ENCODE data around the gene LPCAT2.

Gene LPCAT2

GRCh38 chr16:55489956-55490265 is 19.0 kb upstream of the LPCAT2 start:
- H4K20me1 ChIP-seq (ENCODE audit: insufficient read depth), result no peaks in the 10 kb centered on the region
- H3K27me3 ChIP-seq (ENCODE audit: insufficient read depth, low read depth), result no peaks in the 10 kb centered on the region
- no peaks in the 10 kb centered on the region for H3K36me3 ChIP-seq (ENCODE audit: insufficient read depth)
- TF ChIP-seq CTCF (conservative IDR thresholded peaks at IDR 0.05; ENCODE audit: low read depth, low read length), result no peak
- H3K27ac ChIP-seq, result no peak overlapping the region
- H3K79me2 ChIP-seq (ENCODE audit: insufficient read depth, low read depth), result no peaks in the 10 kb centered on the region
- H3K4me3 ChIP-seq (IDR thresholded peaks at IDR 0.05; ENCODE audit: insufficient read depth, low read depth, low read length), result no peak overlapping the region
- H3K9ac ChIP-seq, result no peak overlapping the region
- H3K4me2 ChIP-seq, result no peak overlapping the region
- H2AFZ ChIP-seq (ENCODE audit: low read depth), result no peak overlapping the region
- no peaks in the 10 kb centered on the region for H3K4me1 ChIP-seq (ENCODE audit: low read depth, poor library complexity, severe bottlenecking)

GRCh38 chr16:55490301-55490700 is 18.6 kb upstream of the LPCAT2 start:
- Histone ChIP-seq H3K27me3 (ENCODE audit: insufficient read depth, low read depth) (no peaks in the 10 kb centered on the region), H3K4me3 (IDR thresholded peaks at IDR 0.05; ENCODE audit: insufficient read depth, low read depth, low read length) (no peak overlapping the region), H3K4me2 (no peak overlapping the region), H3K79me2 (ENCODE audit: insufficient read depth, low read depth) (no peaks in the 10 kb centered on the region), H3K27ac (no peak overlapping the region), H3K36me3 (ENCODE audit: insufficient read depth) (no peaks in the 10 kb centered on the region), H4K20me1 (ENCODE audit: insufficient read depth) (no peaks in the 10 kb centered on the region), H2AFZ (ENCODE audit: low read depth) (no peak overlapping the region), H3K4me1 (ENCODE audit: low read depth, poor library complexity, severe bottlenecking) (no peaks in the 10 kb centered on the region), H3K9ac (no peak overlapping the region)
- no peak for TF ChIP-seq CTCF (conservative IDR thresholded peaks at IDR 0.05; ENCODE audit: low read depth, low read length)

- no peak overlapping the region for H3K4me3 ChIP-seq (IDR thresholded peaks at IDR 0.05; ENCODE audit: insufficient read depth, low read depth, low read length)
- H3K27me3 ChIP-seq (ENCODE audit: insufficient read depth, low read depth), result no peaks in the 10 kb centered on the region
- H3K4me1 ChIP-seq (ENCODE audit: low read depth, poor library complexity, severe bottlenecking), result no peaks in the 10 kb centered on the region
- no peaks in the 10 kb centered on the region for H4K20me1 ChIP-seq (ENCODE audit: insufficient read depth)
- H3K36me3 ChIP-seq (ENCODE audit: insufficient read depth), result no peaks in the 10 kb centered on the region
- H3K4me2 ChIP-seq, result no peak overlapping the region
- H3K9ac ChIP-seq, result no peak overlapping the region
- H3K79me2 ChIP-seq (ENCODE audit: insufficient read depth, low read depth), result no peaks in the 10 kb centered on the region
- H2AFZ ChIP-seq (ENCODE audit: low read depth), result no peak overlapping the region
- H3K27ac ChIP-seq, result no peak overlapping the region
- TF ChIP-seq CTCF (conservative IDR thresholded peaks at IDR 0.05; ENCODE audit: low read depth, low read length), result no peak
These were observed 17.2 kb upstream of the LPCAT2 start for GRCh38 chr16:55491691-55492090.

- TF ChIP-seq CTCF (conservative IDR thresholded peaks at IDR 0.05; ENCODE audit: low read depth, low read length), result no peak
- Histone ChIP-seq H3K27ac (no peak overlapping the region), H3K36me3 (ENCODE audit: insufficient read depth) (no peaks in the 10 kb centered on the region), H3K4me2 (no peak overlapping the region), H3K9ac (no peak overlapping the region), H3K79me2 (ENCODE audit: insufficient read depth, low read depth) (no peaks in the 10 kb centered on the region), H3K27me3 (ENCODE audit: insufficient read depth, low read depth) (no peaks in the 10 kb centered on the region), H3K4me3 (IDR thresholded peaks at IDR 0.05; ENCODE audit: insufficient read depth, low read depth, low read length) (no peak overlapping the region), H3K4me1 (ENCODE audit: low read depth, poor library complexity, severe bottlenecking) (no peaks in the 10 kb centered on the region), H2AFZ (ENCODE audit: low read depth) (no peak overlapping the region), H4K20me1 (ENCODE audit: insufficient read depth) (no peaks in the 10 kb centered on the region)
These were observed 16.0 kb upstream of the LPCAT2 start for GRCh38 chr16:55492756-55493380.

All from KMS-11 (cell line).